ENCODE measurements around the gene TMEM242. TPM values are rescaled to one million over a fixed set of nuclear protein-coding genes. Genes with fewer than 3 reads are reported as not detected.

Gene TMEM242
- polyA plus RNA-seq, 1 donor from 2014 or later, result 17.6 TPM

DNA sequence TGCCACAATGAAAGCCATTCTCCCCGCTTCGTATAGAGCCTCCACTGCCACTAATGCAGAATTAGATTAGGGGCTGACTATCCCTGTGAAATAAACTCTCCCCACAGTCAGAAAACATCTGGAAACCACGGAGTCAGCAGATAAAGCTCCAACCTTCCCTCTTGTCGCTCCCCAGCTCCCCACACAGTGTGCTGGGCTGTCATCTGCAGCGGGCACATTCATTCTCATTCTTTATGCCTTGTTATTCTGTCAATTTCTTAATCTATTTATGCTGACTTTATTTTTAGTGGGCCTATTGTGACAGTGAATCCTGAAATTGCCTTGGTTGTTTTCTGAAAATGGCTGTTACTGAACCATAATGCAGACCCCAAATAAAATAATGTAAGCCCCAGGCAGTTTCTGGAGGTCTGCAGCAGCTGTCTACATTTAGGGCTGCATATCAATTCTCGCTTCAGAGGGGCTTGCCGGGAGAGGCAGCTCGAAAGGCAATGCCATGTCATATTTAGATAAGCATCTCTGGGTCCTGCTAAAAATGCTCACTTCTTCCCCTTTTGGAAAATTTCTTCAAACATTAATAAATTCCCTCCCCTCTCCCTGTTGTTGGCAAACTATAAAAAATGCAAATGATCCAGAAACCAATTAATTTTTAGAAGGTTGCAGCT, 71.6 kb downstream of the TMEM242 start:
- H3K9me3 ChIP-seq (ENCODE audit: low read length), result no peaks in the 10 kb centered on the region
- no peak for TF ChIP-seq EZH2 (IDR thresholded peaks at IDR 0.05; ENCODE audit: borderline replicate concordance, insufficient read depth, low read length, poor library complexity, severe bottlenecking)
- TF ChIP-seq EP300 (conservative IDR thresholded peaks at IDR 0.05; ENCODE audit: poor library complexity, severe bottlenecking), result no peak
- no peak for TF ChIP-seq TAF1 (IDR thresholded peaks at IDR 0.05; ENCODE audit: low read depth)
- TF ChIP-seq, protein P1, sequence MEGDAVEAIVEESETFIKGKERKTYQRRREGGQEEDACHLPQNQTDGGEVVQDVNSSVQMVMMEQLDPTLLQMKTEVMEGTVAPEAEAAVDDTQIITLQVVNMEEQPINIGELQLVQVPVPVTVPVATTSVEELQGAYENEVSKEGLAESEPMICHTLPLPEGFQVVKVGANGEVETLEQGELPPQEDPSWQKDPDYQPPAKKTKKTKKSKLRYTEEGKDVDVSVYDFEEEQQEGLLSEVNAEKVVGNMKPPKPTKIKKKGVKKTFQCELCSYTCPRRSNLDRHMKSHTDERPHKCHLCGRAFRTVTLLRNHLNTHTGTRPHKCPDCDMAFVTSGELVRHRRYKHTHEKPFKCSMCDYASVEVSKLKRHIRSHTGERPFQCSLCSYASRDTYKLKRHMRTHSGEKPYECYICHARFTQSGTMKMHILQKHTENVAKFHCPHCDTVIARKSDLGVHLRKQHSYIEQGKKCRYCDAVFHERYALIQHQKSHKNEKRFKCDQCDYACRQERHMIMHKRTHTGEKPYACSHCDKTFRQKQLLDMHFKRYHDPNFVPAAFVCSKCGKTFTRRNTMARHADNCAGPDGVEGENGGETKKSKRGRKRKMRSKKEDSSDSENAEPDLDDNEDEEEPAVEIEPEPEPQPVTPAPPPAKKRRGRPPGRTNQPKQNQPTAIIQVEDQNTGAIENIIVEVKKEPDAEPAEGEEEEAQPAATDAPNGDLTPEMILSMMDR (IDR thresholded peaks at IDR 0.05; ENCODE audit: poor library complexity, severe bottlenecking), result no peak
- TF ChIP-seq POLR2AphosphoS5 (IDR thresholded peaks at IDR 0.05), result no peak
- no peak for TF ChIP-seq MXI1 (conservative IDR thresholded peaks at IDR 0.05; ENCODE audit: poor library complexity, severe bottlenecking)
- no peak for TF ChIP-seq SMC3 (conservative IDR thresholded peaks at IDR 0.05; ENCODE audit: poor library complexity)
- TF ChIP-seq REST (IDR thresholded peaks at IDR 0.05; ENCODE audit: borderline replicate concordance), result no peak
- TF ChIP-seq RAD21 (conservative IDR thresholded peaks at IDR 0.05), result no peak
- H2AFZ ChIP-seq (ENCODE audit: low read depth, low read length), result peak overlapping the region; percentile 7
- no peak overlapping the region for H3K9ac ChIP-seq (ENCODE audit: low read length)
- H3K27ac ChIP-seq (ENCODE audit: low read length), result no peak overlapping the region
- no peaks in the 10 kb centered on the region for H3F3A ChIP-seq (ENCODE audit: insufficient read depth, low read length, poor library complexity, severe bottlenecking)
- H3K4me2 ChIP-seq (ENCODE audit: low read length), result no peak overlapping the region
- no peaks in the 10 kb centered on the region for H3K9me2 ChIP-seq (ENCODE audit: insufficient read depth, low read length)
- no peaks in the 10 kb centered on the region for H3K79me2 ChIP-seq (replicated peaks; ENCODE audit: insufficient read depth, low read length)
- H4K20me1 ChIP-seq (ENCODE audit: insufficient read depth), result no peaks in the 10 kb centered on the region
- no peak overlapping the region for H3K4me3 ChIP-seq (ENCODE audit: low read length)
- no peaks in the 10 kb centered on the region for H3K27me3 ChIP-seq (ENCODE audit: insufficient read depth, low read depth, low read length)
- H3K36me3 ChIP-seq (ENCODE audit: insufficient read depth, low read length), result no peaks in the 10 kb centered on the region

DNA sequence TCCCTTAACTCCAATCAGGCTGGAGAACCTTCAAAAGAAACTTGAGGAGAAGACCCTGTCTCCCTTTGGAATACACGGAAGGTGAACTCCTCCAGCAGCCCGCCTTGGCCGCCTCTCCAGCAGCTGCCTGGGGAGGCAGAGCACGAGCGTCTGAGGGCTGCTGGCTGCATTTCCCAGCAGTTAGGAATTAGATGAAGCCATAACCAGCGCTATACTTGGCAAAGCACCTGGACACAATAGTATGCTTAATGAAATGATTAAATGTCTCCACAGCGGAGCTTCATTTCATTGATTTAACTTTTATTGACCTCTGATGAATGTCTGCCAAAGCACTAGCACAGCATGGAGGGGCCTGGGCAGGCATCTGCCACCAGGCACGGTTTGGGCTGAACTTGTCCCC, 73.5 kb downstream of the TMEM242 start:
- TF ChIP-seq EP300 (conservative IDR thresholded peaks at IDR 0.05; ENCODE audit: poor library complexity, severe bottlenecking), result no peak
- Histone ChIP-seq H3K27ac (ENCODE audit: low read length) (no peak overlapping the region), H3K27me3 (ENCODE audit: insufficient read depth, low read depth, low read length) (no peaks in the 10 kb centered on the region), H3K79me2 (replicated peaks; ENCODE audit: insufficient read depth, low read length) (no peaks in the 10 kb centered on the region), H3K36me3 (ENCODE audit: insufficient read depth, low read length) (no peaks in the 10 kb centered on the region), H3K4me2 (ENCODE audit: low read length) (no peak overlapping the region), H3K9me3 (ENCODE audit: low read length) (no peaks in the 10 kb centered on the region), H4K20me1 (ENCODE audit: insufficient read depth) (no peaks in the 10 kb centered on the region), H3K9me2 (ENCODE audit: insufficient read depth, low read length) (no peaks in the 10 kb centered on the region), H3F3A (ENCODE audit: insufficient read depth, low read length, poor library complexity, severe bottlenecking) (no peaks in the 10 kb centered on the region), H2AFZ (ENCODE audit: low read depth, low read length) (no peak overlapping the region), H3K9ac (ENCODE audit: low read length) (no peak overlapping the region), H3K4me3 (ENCODE audit: low read length) (no peak overlapping the region)
